Adrenal gland (tissue), 5 donors: Measurements from ENCODE around the gene ZNF503.

ENCODE experiments used
- CTCF ChIP-seq, 6 experiments: fragments of 450-650 bp in 4 of 6; fragments of 200-600 bp in 2 of 6; sonication (generic) in 1 of 6; IDR thresholded peaks; 1 replicate in 5 of 6; 2 replicates in 1 of 6; pipeline versions ENCODE4 v1.5.1 to v1.8.0; 2016 to 2021; ENCODE audit warnings: antibody characterized with exemption in 6 of 6, mild to moderate bottlenecking in 2 of 6, moderate library complexity in 1 of 6
- POLR2A ChIP-seq, 2 donors: fragments of 450-650 bp; IDR thresholded peaks; one replicate each; pipeline ENCODE4 v1.6.1; 2017; ENCODE audit warnings: antibody characterized with exemption in 2 of 2, mild to moderate bottlenecking in 2 of 2, moderate library complexity in 1 of 2
- donor health status: DM: no; HTN: no; CAD: no.

- TF ChIP-seq CTCF (IDR thresholded peaks at IDR 0.05) (no peak), POLR2A (IDR thresholded peaks at IDR 0.05) (no peak)
Observed at GRCh38 chr10:75426880-75427279, 25.3 kb upstream of the ZNF503 start.
